Stimulated activated CD4-positive, alpha-beta T cell treated with anti-CD3 and anti-CD28 coated beads, Interleukin-4, amount 100 ng/mL, for 4 hours (primary cell): ENCODE results near the gene INTS11.

ENCODE experiments used
- DNase-seq, 2 experiments: peaks; one replicate each; pipeline ENCODE4 v3.0.0-alpha.2; 2020

The INTS11 gene

DNA sequence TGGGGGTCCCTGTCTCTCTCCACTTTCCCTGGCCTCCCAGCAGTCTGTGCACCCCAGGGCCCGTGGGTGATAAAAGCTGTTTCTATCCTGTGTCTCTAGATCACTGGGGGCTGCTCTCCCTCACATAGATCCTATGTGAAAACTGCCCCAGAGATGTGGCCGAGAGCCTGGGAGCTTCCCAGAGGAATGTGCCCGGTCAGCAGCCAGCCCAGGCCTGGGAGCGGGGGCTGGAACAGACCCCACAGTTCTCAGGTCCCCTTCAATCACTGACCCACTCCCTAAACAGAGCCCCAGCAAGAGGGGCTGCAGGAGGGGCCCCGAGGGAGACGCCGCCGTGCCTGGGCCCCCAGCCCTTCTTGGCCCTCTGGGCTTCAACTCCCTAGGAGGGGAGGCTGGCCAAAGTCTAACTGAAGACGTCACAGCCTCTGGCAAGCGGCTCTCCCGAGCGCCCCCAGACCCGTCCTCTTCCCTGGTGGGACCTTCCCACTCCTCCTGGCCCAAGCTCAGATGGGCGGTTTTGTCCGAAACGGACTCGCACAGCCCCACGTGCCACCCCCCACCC is 33.5 kb upstream of the INTS11 start:
- DNase-seq: no peak

- DNase-seq: no peak
These were observed 32.4 kb upstream of the INTS11 start for GRCh38 chr1:1356796-1357401.

DNA sequence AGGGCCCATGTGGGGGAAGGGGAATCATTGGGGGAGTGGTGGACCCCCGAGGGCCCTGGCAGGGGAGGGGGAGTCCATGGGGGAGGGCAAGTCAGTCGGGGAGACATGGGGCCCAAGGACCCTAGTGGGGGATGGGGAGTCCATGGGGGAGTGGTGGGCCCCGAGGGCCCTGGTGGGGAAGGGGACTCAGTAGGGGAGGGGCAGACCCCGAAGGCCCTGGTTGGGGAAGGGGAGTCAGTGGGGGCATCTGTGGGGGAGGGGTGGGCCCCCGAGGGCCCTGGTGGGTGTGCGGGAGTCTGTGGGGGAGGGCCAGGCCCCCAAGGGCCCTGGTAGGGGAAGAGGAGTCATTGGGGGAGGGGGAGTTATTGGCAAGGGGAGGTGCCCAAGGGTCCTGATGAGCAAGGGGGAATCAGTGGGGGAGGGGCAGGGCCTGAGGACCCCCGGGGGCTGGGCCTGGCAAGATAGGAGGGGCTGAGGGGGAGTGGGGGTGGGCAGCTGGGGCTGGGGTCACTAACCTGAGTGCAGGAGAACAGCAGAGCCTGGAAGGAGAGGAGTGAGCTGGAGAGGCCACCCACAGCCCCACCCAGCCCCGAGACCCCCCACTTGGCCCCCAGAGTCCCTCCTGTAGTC is 31.8 kb upstream of the INTS11 start:
- no peak for DNase-seq

- no peak for DNase-seq
These were observed 31.0 kb upstream of the INTS11 start for GRCh38 chr1:1355416-1355815.

GRCh38 chr1:1354271-1355247 is 30.1 kb upstream of the INTS11 start:
- peak in 1 of 2 experiments; percentile 32 for DNase-seq

DNA sequence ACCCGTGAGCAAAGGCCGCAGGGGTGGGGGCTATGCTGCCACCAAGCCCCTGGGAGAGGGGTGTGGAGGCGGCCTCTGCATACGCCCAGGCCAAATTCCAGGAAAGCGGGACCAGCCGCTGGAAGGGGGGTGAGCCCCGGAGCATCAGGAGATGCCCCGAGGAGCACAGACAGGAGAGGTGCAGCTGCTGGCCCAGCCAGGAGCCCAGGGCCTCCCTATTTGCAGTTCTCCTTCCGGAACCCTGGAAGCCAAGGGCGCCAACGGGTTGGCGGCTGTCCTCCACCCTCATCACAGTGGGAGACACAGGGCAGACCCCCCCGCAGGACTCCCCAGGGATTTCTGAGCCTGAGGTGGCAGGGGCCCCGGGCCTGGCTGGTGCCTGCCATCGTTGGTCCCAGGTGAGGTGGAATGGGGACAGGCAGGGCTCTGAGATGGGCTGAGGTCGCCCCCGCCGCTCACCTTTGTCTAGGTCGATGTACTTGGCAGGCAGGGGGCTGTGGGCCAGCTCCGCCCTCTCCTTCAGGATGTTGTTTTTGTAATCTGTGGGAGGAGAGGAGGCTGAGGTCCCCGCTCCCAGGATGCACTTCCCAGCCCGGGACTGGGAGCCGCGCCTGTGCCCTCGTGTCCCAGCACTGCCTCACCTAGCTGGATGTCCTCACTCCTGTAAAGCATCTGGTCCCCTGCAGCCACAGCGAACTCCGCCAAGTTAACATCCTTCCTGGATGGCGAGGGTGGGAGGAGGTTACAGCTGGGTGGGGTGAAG is 29.1 kb upstream of the INTS11 start:
- DNase-seq: no peak

DNA sequence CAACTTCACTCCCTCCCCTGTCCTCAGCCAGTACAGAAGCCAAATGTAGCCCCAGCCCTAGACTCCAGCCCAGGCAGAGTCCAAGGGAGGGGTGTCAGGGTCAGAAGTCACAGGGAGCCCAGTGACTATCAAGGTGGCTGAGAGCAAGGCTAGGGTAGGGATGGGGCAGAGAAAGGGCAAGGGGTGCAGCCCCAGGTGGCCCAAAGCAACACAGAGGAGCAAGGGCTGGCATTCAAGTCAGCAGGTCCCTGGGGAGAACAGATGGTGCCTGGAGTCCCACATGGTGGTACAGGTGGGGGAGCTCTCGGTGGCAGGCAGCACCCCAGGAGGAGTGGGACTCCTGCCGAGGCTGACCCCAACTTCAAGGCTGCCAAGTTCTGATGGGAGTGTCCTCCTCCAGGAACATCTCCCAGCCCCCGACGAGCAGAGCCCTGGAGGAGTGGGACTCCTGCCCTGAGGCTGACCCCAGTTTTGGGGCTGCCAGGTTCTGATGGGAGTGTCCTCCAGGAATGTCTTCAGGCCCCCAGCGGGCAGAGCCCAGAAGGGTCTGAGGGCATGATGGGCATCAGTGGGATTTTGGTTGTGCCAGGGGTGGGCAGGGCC is 28.4 kb upstream of the INTS11 start:
- DNase-seq: no peak

GRCh38 chr1:1351511-1352427 is 27.3 kb upstream of the INTS11 start:
- no peak for DNase-seq

GRCh38 chr1:1349256-1350012 is 25.0 kb upstream of the INTS11 start, which contains the start of gene DVL1:
Gene DVL1, minus strand, starts transcription at chr1:1349418. Its CDS starts 353 bp downstream, at chr1:1349065.
- DNase-seq: peak; percentile 52 to 79

DNA sequence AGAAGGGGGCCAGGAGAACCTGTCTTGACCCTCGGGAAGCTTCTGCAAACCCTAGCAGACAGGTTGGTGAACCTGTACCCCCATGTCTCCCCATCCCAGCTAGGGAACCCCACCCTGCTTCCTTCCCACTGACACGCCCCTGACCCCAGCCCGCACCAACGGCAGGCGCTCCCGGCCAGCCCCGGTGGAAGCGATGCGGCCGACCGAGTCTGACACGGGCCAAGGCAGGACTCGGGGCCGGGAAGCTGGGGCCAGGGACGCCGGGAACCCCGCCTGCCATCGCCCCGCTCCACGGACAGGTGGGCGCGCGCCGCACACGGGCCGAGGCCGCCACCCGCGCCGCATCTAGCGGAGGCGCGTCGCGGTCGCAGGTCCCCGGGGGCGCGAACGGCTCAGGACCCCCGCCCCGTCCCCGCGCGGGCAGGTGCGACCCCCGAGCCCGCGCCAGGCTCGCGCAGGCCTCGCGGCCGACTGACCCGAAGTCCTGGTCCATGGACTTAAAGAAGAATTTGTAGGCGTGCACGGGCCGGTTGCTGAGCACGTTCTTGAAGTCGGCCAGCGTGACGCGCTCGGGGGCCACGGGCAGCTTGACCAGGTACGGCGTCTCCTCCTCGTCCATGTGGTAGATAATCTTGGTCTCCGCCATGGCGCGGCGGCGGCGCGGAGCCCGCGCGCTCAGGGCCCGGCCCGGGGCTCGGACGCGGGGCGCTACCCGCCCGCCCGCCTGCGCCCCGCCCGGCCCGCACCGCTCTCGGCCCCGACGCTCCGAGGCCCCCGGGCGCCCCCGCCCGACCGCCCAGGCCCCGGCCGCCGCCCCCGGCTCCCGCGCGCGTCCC is 24.2 kb upstream of the INTS11 start:
- no peak for DNase-seq

GRCh38 chr1:1347663-1348419 is 23.4 kb upstream of the INTS11 start:
- DNase-seq: no peak

GRCh38 chr1:1347026-1347595 is 22.7 kb upstream of the INTS11 start:
- no peak for DNase-seq

GRCh38 chr1:1346501-1346890 is 22.0 kb upstream of the INTS11 start:
- no peak for DNase-seq

DNA sequence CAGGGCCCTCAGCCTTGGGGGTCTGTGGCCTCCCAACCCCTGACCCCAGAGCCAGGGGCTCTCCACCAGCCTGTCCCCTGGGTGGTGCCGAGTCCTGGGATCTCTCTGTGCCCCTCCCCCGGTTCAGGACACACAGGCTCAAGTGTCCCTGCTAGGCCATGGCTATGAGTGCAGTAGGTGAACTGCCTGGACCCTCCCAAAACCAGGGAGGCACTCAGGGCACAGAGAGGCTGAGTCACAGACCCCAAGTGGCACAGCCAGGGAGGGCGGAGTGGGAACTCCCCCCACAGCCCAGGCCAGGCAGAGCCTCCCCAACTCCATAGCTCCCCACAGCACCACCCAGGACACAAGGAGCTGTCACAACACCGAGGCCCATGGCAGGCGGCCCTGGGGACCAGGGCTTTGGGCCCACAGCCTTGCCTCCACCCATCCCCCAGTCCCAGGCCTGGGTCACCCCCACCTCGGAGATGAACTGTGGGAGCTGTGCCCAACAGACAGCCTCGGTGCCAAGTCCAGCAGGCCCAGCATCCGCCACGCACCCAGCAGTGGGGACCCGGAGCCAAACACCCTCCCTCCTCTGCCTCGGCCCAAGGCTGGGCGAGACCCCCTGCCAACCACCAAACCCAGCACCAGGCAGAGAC is 21.5 kb upstream of the INTS11 start:
- no peak for DNase-seq

- DNase-seq: no peak
These were observed 20.9 kb upstream of the INTS11 start for GRCh38 chr1:1345384-1345783.

GRCh38 chr1:1344655-1345361 is 20.3 kb upstream of the INTS11 start:
- DNase-seq: peak; percentile 46 to 72
